AG09319 (cell line): Measurements from ENCODE around the gene CAMTA1.

Source experiments
- DNase-seq: peaks from one replicate; pipeline ENCODE4 v3.0.0-alpha.2; 2010; ENCODE audit warnings: low read depth; ENCODE audit errors: extremely low read depth
- CTCF ChIP-seq: IDR thresholded peaks from 2 replicates; pipeline ENCODE4 v1.5.1; 2011; ENCODE audit warnings: low read depth, mild to moderate bottlenecking, inconsistent platforms, low read length, moderate library complexity

Gene CAMTA1

GRCh38 chr1:7587108-7587772, 802.0 kb downstream of the CAMTA1 start:
- TF ChIP-seq CTCF: no peak
- DNase-seq: no peak

GRCh38 chr1:7587773-7588456, 802.7 kb downstream of the CAMTA1 start:
- no peak for DNase-seq
- no peak for TF ChIP-seq CTCF

GRCh38 chr1:7588457-7588827, 803.2 kb downstream of the CAMTA1 start:
- no peak for TF ChIP-seq CTCF
- DNase-seq: no peak

GRCh38 chr1:7589080-7589735, 804.0 kb downstream of the CAMTA1 start:
- no peak for DNase-seq
- TF ChIP-seq CTCF: no peak

- no peak for DNase-seq
- no peak for TF ChIP-seq CTCF
Measured at GRCh38 chr1:7589774-7590425, 804.6 kb downstream of the CAMTA1 start.

GRCh38 chr1:7590426-7590790, 805.2 kb downstream of the CAMTA1 start:
- no peak for DNase-seq
- no peak for TF ChIP-seq CTCF

- no peak for TF ChIP-seq CTCF
- DNase-seq: no peak
Measured at GRCh38 chr1:7591565-7591964, 806.3 kb downstream of the CAMTA1 start.
